Heart left ventricle (tissue), 13 donors: ENCODE data around the gene RIMS3.

Experiments used
- POLR2A ChIP-seq, 2 donors: fragments of 450-650 bp; IDR thresholded peaks; one replicate each; pipeline ENCODE4 v1.6.1; 2017; ENCODE audit warnings: antibody characterized with exemption in 2 of 2, mild to moderate bottlenecking in 2 of 2, moderate library complexity in 2 of 2
- TF ChIP-seq, protein P1 (sequence below), 12 donors: fragments of 200-600 bp; sonication (generic) in 4 of 12; IDR thresholded peaks; one replicate each; pipeline versions ENCODE4 v1.5.0 to v1.8.0; 2018 to 2022; ENCODE audit warnings: antibody characterized with exemption in 12 of 12, mild to moderate bottlenecking in 5 of 12
- donor health status: ischemic (EF 13 %, LVEDD 7.1; RV severe dilation, severe dysfunction).
- donor health status: DM: no; HTN: yes; CAD: no.
- donor health status: DM: no; HTN: no; CAD: no.
- donor health status: ischemic (EF 25% LVEDD 6.9; RV normal size, moderate dysfunction).
- donor health status: ischemic (EF 25% LVEDD 5.7; RV mildly dilated, moderate dysfunction).
- donor health status: ischemic (EF 35%, LVEDD 5.7; RV mildly dilated, moderate dysfunction).
- donor health status: nonischemic (EF 11% LVEDD 7.7; RV severe dilation, severe dysfunction).
- donor health status: DM: yes; HTN: yes; CAD: no.
- donor health status: PGD.
- donor health status: ischemic (EF 29% LVEDD 5.4; RV normal size, mild dysfunction).
- donor health status: nonischemic (EF 23%, LVEDD 6.1; RV moderate dilation, normal function).

GRCh38 chr1:40657046-40657445, 8.4 kb downstream of the RIMS3 start:
- TF ChIP-seq, protein P1, sequence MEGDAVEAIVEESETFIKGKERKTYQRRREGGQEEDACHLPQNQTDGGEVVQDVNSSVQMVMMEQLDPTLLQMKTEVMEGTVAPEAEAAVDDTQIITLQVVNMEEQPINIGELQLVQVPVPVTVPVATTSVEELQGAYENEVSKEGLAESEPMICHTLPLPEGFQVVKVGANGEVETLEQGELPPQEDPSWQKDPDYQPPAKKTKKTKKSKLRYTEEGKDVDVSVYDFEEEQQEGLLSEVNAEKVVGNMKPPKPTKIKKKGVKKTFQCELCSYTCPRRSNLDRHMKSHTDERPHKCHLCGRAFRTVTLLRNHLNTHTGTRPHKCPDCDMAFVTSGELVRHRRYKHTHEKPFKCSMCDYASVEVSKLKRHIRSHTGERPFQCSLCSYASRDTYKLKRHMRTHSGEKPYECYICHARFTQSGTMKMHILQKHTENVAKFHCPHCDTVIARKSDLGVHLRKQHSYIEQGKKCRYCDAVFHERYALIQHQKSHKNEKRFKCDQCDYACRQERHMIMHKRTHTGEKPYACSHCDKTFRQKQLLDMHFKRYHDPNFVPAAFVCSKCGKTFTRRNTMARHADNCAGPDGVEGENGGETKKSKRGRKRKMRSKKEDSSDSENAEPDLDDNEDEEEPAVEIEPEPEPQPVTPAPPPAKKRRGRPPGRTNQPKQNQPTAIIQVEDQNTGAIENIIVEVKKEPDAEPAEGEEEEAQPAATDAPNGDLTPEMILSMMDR (IDR thresholded peaks at IDR 0.05) = no peak
- no peak for TF ChIP-seq POLR2A (IDR thresholded peaks at IDR 0.05)
